IPS-20b (cell line): ENCODE data around the gene ARHGEF40.

Source experiments
- H3K27ac ChIP-seq: one replicate; pipeline ENCODE4 v1.5.1; 2013; ENCODE audit warnings: low read length
- H3K27me3 ChIP-seq: 2 replicates; pipeline ENCODE4 v1.6.1; 2013; ENCODE audit warnings: mild to moderate bottlenecking, low read length, inconsistent platforms; ENCODE audit not compliant: insufficient read depth
- H3K36me3 ChIP-seq: 2 replicates; pipeline ENCODE4 v1.6.1; 2013; ENCODE audit warnings: low read depth, mild to moderate bottlenecking, inconsistent platforms, low read length, moderate library complexity; ENCODE audit not compliant: insufficient read depth
- H3K4me1 ChIP-seq: 2 replicates; pipeline ENCODE4 v1.6.1; 2013; ENCODE audit warnings: mild to moderate bottlenecking, control low read depth, inconsistent platforms, low read length, moderate library complexity; ENCODE audit not compliant: insufficient read depth
- H3K4me3 ChIP-seq: 2 replicates; pipeline ENCODE4 v1.5.1; 2013; ENCODE audit warnings: mild to moderate bottlenecking, low read length, inconsistent platforms
- H3K9ac ChIP-seq: 2 replicates; pipeline ENCODE4 v1.6.1; 2013; ENCODE audit warnings: low read depth, mild to moderate bottlenecking, inconsistent platforms, low read length, moderate library complexity
- H3K9me3 ChIP-seq: 2 replicates; pipeline ENCODE4 v1.6.1; 2013; ENCODE audit warnings: mild to moderate bottlenecking, low read depth, low read length, inconsistent platforms; ENCODE audit not compliant: insufficient read depth

ARHGEF40 gene

GRCh38 chr14:21078726-21079125, 8.6 kb downstream of the ARHGEF40 start:
- H3K4me1 ChIP-seq, result no peaks in the 10 kb centered on the region
- no peak overlapping the region for H3K4me3 ChIP-seq
- H3K9ac ChIP-seq, result no peak overlapping the region
- H3K27ac ChIP-seq, result no peak overlapping the region
- H3K9me3 ChIP-seq, result no peaks in the 10 kb centered on the region
- H3K27me3 ChIP-seq, result no peaks in the 10 kb centered on the region
- peaks cover 96% of the 10 kb centered on the region for H3K36me3 ChIP-seq

GRCh38 chr14:21081521-21082142, 11.5 kb downstream of the ARHGEF40 start:
- Histone ChIP-seq H3K4me3 (no peak overlapping the region), H3K27ac (no peak overlapping the region), H3K9ac (no peak overlapping the region), H3K4me1 (no peaks in the 10 kb centered on the region), H3K36me3 (peaks cover 96% of the 10 kb centered on the region), H3K9me3 (no peaks in the 10 kb centered on the region), H3K27me3 (no peaks in the 10 kb centered on the region)

- Histone ChIP-seq H3K4me3 (no peak overlapping the region), H3K36me3 (peaks cover 90% of the 10 kb centered on the region), H3K9me3 (no peaks in the 10 kb centered on the region), H3K4me1 (peaks cover 5% of the 10 kb centered on the region; the same call in 1 of the 2 replicates), H3K27ac (no peak overlapping the region), H3K9ac (no peak overlapping the region), H3K27me3 (no peaks in the 10 kb centered on the region)
Observed at GRCh38 chr14:21083565-21084325, 13.6 kb downstream of the ARHGEF40 start.

- Histone ChIP-seq H3K9ac (no peak overlapping the region), H3K9me3 (no peaks in the 10 kb centered on the region), H3K27ac (no peak overlapping the region), H3K27me3 (no peaks in the 10 kb centered on the region), H3K4me1 (peaks cover 5% of the 10 kb centered on the region; the same call in 1 of the 2 replicates), H3K4me3 (no peak overlapping the region), H3K36me3 (peaks cover 90% of the 10 kb centered on the region)
Observed at GRCh38 chr14:21084396-21084795, 14.3 kb downstream of the ARHGEF40 start.

- H3K36me3 ChIP-seq, result peaks cover 90% of the 10 kb centered on the region
- H3K9me3 ChIP-seq, result no peaks in the 10 kb centered on the region
- H3K9ac ChIP-seq, result no peak overlapping the region
- no peak overlapping the region for H3K27ac ChIP-seq
- H3K27me3 ChIP-seq, result no peaks in the 10 kb centered on the region
- H3K4me1 ChIP-seq, result peaks cover 5% of the 10 kb centered on the region; the same call in 1 of the 2 replicates
- no peak overlapping the region for H3K4me3 ChIP-seq
Observed at GRCh38 chr14:21084998-21085853, 15.1 kb downstream of the ARHGEF40 start.

GRCh38 chr14:21086908-21087293, 16.8 kb downstream of the ARHGEF40 start:
- no peaks in the 10 kb centered on the region for H3K9me3 ChIP-seq
- no peak overlapping the region for H3K27ac ChIP-seq
- H3K4me3 ChIP-seq, result no peak overlapping the region
- peaks cover 89% of the 10 kb centered on the region for H3K36me3 ChIP-seq
- H3K9ac ChIP-seq, result no peak overlapping the region
- H3K4me1 ChIP-seq, result peaks cover 5% of the 10 kb centered on the region; the same call in 1 of the 2 replicates
- no peaks in the 10 kb centered on the region for H3K27me3 ChIP-seq

GRCh38 chr14:21087294-21088091, 17.4 kb downstream of the ARHGEF40 start:
- no peak overlapping the region for H3K9ac ChIP-seq
- no peaks in the 10 kb centered on the region for H3K27me3 ChIP-seq
- H3K27ac ChIP-seq, result no peak overlapping the region
- H3K4me1 ChIP-seq, result peaks cover 5% of the 10 kb centered on the region; the same call in 1 of the 2 replicates
- H3K4me3 ChIP-seq, result no peak overlapping the region
- H3K9me3 ChIP-seq, result no peaks in the 10 kb centered on the region
- peaks cover 88% of the 10 kb centered on the region for H3K36me3 ChIP-seq

GRCh38 chr14:21088687-21089086, 18.6 kb downstream of the ARHGEF40 start:
- no peaks in the 10 kb centered on the region for H3K9me3 ChIP-seq
- H3K27me3 ChIP-seq, result no peaks in the 10 kb centered on the region
- H3K9ac ChIP-seq, result no peak overlapping the region
- no peak overlapping the region for H3K4me3 ChIP-seq
- H3K27ac ChIP-seq, result no peak overlapping the region
- peaks cover 89% of the 10 kb centered on the region for H3K36me3 ChIP-seq
- H3K4me1 ChIP-seq, result peaks cover 15% of the 10 kb centered on the region

- H3K36me3 ChIP-seq, result peaks cover 83% of the 10 kb centered on the region
- no peak overlapping the region for H3K27ac ChIP-seq
- no peak overlapping the region for H3K4me3 ChIP-seq
- peaks cover 18% of the 10 kb centered on the region for H3K4me1 ChIP-seq
- no peak overlapping the region for H3K9ac ChIP-seq
- no peaks in the 10 kb centered on the region for H3K27me3 ChIP-seq
- no peaks in the 10 kb centered on the region for H3K9me3 ChIP-seq
Observed at GRCh38 chr14:21089271-21089670, 19.2 kb downstream of the ARHGEF40 start.

- H3K27me3 ChIP-seq, result no peaks in the 10 kb centered on the region
- H3K36me3 ChIP-seq, result peaks cover 77% of the 10 kb centered on the region
Observed at GRCh38 chr14:21089877-21090193, 19.7 kb downstream of the ARHGEF40 start.

More at GRCh38 chr14:21089877-21090193, 19.7 kb downstream of the ARHGEF40 start:
- Histone ChIP-seq H3K4me1 (peaks cover 20% of the 10 kb centered on the region), H3K27ac (no peak overlapping the region), H3K4me3 (no peak overlapping the region), H3K9me3 (no peaks in the 10 kb centered on the region), H3K9ac (no peak overlapping the region)
